ENCODE data around the gene CCNY.

- no peak for TF ChIP-seq SUZ12 (IDR thresholded peaks at IDR 0.05; ENCODE audit: extremely low read depth, insufficient read depth, insufficient read length)
- no peak for TF ChIP-seq YY1 (IDR thresholded peaks at IDR 0.05; ENCODE audit: insufficient read depth, insufficient read length)
Observed at GRCh38 chr10:35427543-35427942, 91.2 kb downstream of the CCNY start.
